ENCODE results near the gene NAA60. TPM values are rescaled to one million over a fixed set of nuclear protein-coding genes. Genes with fewer than 3 reads are reported as not detected.

Gene NAA60
- total RNA-seq, 1 donor from 2014 or later, result 48.9 TPM

- Mint-ChIP-seq H3K4me3 (no peak overlapping the region), H3K27ac (ENCODE audit: unreplicated experiment) (no peak overlapping the region), H3K36me3 (ENCODE audit: low read depth) (no peaks in the 10 kb centered on the region), H3K9me3 (no peaks in the 10 kb centered on the region), H3K27me3 (ENCODE audit: low read depth) (no peaks in the 10 kb centered on the region), H3K4me1 (no peaks in the 10 kb centered on the region)
- no peak for DNase-seq (ENCODE audit: low read depth, low spot score)
- TF ChIP-seq CTCF (conservative IDR thresholded peaks at IDR 0.05), result no peak
Measured at GRCh38 chr16:3492356-3492755, 48.9 kb downstream of the NAA60 start.

GRCh38 chr16:3494386-3494973 is 51.0 kb downstream of the NAA60 start:
- Mint-ChIP-seq H3K4me3 (no peak overlapping the region), H3K9me3 (no peaks in the 10 kb centered on the region), H3K27ac (ENCODE audit: unreplicated experiment) (no peak overlapping the region), H3K27me3 (ENCODE audit: low read depth) (no peaks in the 10 kb centered on the region), H3K4me1 (no peaks in the 10 kb centered on the region), H3K36me3 (ENCODE audit: low read depth) (no peaks in the 10 kb centered on the region)
- DNase-seq (ENCODE audit: low read depth, low spot score), result no peak
- no peak for TF ChIP-seq CTCF (conservative IDR thresholded peaks at IDR 0.05)

GRCh38 chr16:3495176-3495575 is 51.7 kb downstream of the NAA60 start, which contains the start of gene C16orf90:
Gene C16orf90 (minus strand): TSS chr16:3495489. CDS start chr16:3495421, 68 bp downstream.
- no peaks in the 10 kb centered on the region for H3K9me3 Mint-ChIP-seq
- TF ChIP-seq CTCF (conservative IDR thresholded peaks at IDR 0.05), result no peak
- H3K4me1 Mint-ChIP-seq, result no peaks in the 10 kb centered on the region
- no peaks in the 10 kb centered on the region for H3K36me3 Mint-ChIP-seq (ENCODE audit: low read depth)
- no peak for DNase-seq (ENCODE audit: low read depth, low spot score)
- no peak within 1 kb of the TSS for H3K4me3 Mint-ChIP-seq
- no peaks in the 10 kb centered on the region for H3K27me3 Mint-ChIP-seq (ENCODE audit: low read depth)
- no peak within 1 kb of the TSS for H3K27ac Mint-ChIP-seq (ENCODE audit: unreplicated experiment)

GRCh38 chr16:3496386-3496785 is 52.9 kb downstream of the NAA60 start:
- Mint-ChIP-seq H3K36me3 (ENCODE audit: low read depth) (no peaks in the 10 kb centered on the region), H3K4me3 (no peak overlapping the region), H3K9me3 (no peaks in the 10 kb centered on the region), H3K27me3 (ENCODE audit: low read depth) (peaks cover 4% of the 10 kb centered on the region), H3K27ac (ENCODE audit: unreplicated experiment) (peak overlapping the region; percentile 12), H3K4me1 (peaks cover 9% of the 10 kb centered on the region)
- TF ChIP-seq CTCF (conservative IDR thresholded peaks at IDR 0.05), result no peak
- DNase-seq (ENCODE audit: low read depth, low spot score), result no peak

GRCh38 chr16:3497771-3498170 is 54.3 kb downstream of the NAA60 start:
- Mint-ChIP-seq H3K4me3 (peak overlapping the region; percentile 54), H3K27ac (ENCODE audit: unreplicated experiment) (no peak overlapping the region), H3K9me3 (no peaks in the 10 kb centered on the region), H3K27me3 (ENCODE audit: low read depth) (peaks cover 4% of the 10 kb centered on the region), H3K4me1 (peaks cover 21% of the 10 kb centered on the region), H3K36me3 (ENCODE audit: low read depth) (no peaks in the 10 kb centered on the region)
- no peak for DNase-seq (ENCODE audit: low read depth, low spot score)
- TF ChIP-seq CTCF (conservative IDR thresholded peaks at IDR 0.05), result no peak

All from neural crest cell (in vitro differentiated cells).